ENCODE results near the gene KCNT1.

The KCNT1 gene

DNA sequence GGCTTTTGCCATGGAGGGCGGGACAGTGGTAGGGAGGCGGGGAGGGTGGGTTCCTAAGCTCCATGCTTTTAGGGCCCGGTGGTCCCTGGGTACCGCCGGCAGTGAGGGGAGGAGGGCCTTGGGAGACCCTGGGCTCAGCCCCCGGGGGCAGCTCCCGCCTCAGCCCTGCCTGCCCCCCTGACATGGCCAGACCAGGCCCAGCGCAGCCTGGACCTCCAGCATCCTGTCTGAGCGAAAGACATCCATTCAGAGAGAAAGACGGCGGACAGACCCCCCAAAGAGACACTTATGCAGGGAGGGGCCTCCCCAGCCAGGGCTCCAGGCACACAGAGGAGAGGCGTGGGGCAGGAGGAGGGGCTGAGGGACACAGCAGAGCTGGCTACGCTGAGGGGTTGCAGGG, 45.3 kb downstream of the KCNT1 start:
- no peak for DNase-seq (ENCODE audit: low read depth)

DNA sequence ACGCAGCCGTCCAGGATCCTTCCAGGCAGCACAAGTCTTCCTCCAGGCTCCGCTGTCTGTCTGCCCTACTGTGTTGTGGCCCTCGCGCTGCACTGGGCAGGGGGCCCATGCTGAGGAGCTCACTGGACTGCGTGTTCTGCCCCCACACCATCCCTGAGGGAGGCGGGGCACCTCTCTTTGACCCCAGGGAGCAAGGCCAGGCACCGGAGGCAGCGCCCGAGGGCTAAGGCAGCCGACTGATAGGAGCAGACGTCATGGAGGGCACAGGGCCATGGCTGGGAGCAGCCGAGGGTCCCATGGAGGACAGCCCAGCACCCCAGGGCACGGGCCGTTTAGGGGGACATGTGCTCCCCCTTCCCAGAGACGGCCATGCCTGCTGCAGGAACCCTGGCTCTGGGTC, 46.7 kb downstream of the KCNT1 start:
- DNase-seq (ENCODE audit: low read depth): no peak

DNA sequence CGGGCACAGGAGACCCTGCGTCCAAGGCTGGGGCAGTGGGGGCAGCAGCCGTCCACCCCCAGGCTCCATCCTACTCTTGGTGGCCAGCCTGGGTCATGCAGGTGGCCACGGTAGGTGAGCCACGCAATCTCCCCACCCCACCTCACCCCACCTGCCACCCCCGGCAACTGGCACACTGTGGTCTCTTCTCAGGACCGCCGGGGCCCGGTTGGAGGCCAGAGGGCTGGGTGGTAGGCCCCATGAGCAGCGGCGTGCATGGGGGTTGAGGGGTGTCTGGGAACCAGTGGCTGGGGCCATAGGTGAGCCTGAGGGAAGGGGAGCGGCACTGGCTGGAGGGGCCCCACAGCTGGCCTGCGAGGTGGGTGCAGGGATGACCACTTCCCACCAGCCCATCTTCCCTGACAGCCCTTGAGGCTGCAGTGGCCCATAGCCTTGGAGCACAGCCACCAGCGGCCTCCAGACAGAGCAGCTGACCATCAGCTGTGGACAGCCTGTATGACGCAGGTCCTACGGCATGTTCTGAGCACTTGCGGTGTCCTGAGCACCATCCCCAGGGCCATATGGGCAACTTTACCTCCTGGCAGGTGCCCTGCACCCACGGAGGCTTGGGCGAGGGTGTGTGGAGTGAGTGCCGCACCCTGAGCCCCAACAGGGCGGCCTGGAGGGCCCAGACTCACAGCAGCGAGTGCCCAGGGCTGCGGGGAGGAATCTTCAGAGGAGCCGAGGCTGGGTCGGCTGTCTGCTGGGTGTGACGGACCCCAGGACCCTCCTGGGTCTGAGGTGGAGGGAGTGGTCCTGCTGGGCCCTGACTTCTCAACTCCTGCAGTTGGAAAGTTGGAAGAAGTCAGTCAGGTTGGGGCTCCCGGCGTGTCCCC, 47.4 kb downstream of the KCNT1 start:
- DNase-seq (ENCODE audit: low read depth): no peak

DNA sequence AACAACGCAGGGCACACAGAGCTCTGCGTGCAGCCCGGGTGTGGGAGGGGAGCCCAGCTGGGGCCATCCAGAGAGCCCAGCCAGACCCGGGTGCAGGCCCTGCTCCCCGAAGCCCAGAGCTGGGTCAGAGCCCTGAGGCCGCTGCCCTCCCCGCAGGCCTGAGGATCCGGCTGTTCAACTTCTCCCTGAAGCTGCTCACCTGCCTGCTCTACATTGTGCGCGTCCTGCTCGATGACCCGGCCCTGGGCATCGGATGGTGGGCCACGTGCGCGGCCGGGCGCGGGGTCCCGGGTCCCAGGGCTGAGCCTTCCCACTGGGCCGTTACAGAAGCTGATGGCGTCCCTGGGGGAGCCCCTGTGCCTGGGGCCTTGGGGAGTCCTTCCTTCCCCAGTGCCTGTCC, 48.8 kb downstream of the KCNT1 start:
- no peak for DNase-seq (ENCODE audit: low read depth)

DNA sequence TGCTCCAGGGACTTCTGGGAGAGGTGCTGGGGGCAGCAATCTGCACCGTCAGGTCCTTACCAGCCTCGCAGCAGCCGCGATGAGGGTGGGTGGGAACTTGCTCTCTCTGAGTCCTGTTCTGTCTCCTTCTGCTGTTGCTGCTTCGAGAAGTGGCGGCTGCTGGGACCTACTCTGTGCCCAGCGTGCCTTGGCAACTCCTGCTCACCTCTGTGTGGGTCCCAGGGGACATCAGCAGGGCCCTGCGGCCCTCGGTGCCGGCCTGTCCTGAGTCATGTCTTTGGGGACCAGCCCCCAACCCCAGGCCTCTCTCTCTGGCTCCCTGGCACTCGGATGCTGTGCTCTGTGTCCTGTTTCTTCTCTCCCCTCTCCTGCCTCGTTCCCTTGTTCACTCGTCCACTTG, 49.5 kb downstream of the KCNT1 start:
- no peak for DNase-seq (ENCODE audit: low read depth)

DNA sequence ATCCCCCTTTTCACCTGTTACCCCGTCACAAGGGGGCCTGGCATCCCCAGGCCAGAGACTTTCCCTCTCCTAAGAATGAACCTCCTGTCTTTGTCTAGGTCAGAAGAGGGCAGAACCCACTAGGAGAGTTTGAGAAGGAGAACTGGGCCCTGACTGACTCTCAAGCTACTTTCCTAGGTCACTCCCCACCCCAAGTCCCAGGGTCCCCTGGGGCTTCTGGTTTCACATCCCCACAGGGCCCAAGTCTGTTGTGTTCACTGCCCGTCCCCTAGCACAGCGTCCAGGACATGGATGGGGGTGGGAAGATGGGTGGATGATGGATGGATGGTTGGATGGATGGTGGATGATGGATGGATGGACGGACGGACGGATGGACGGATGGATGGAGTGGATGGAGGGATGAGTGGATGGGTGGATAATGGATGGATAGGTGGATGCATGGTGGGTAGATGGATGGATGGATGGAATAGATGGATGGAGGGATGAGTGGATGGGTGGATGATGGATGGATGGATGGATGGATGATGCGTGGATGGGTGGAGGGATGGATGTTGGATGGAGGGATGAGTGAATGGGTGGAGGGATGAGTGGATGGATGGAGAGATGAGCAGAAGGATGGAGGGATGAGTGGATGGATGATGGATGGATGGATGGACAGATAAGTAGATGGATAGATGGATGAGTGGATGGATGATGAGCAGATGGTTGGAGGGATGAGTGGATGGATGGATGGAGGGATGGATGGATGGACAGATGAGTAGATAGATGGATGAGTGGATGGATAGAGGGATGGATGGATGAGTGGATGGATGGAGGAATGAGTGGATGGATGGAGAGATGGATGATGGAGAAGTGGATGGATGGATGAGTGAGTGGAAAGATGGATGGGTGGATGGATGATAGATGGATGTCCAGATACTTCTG, 50.6 kb downstream of the KCNT1 start:
- no peak for DNase-seq (ENCODE audit: low read depth)

DNA sequence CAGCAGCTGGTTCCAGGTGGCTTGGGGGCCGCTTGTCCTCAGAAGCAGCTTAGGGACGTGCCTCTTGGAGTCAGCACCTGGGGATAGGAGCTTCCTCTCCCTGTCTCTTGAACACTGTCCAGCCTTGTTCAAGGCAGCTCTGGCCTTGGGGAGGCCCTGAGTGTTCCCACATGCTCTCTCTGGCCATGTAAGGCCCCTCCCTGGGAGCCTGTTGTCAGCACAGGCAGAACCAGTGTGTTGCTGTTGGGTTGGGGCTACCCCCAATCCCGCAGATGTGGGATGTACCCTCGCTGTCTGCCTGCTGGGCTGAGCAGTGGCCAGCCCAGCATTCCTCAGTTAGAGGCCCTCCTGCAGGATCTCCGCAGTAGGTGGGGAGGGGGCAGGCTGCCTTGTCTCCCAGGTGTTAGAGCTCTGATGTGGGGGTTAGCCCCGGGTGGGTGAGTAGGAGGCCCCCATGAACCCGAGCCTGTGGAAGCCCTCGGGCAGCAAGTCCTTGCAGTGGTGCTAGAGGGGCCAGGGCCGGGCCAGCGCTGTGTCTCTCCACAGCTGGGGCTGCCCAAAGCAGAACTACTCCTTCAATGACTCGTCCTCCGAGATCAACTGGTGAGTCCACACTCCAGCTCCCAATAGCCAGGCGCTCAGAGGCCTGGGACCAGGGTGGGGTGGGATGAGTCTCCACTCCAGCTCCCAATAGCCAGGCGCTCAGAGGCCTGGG, 51.6 kb downstream of the KCNT1 start:
- DNase-seq (ENCODE audit: low read depth): no peak

DNA sequence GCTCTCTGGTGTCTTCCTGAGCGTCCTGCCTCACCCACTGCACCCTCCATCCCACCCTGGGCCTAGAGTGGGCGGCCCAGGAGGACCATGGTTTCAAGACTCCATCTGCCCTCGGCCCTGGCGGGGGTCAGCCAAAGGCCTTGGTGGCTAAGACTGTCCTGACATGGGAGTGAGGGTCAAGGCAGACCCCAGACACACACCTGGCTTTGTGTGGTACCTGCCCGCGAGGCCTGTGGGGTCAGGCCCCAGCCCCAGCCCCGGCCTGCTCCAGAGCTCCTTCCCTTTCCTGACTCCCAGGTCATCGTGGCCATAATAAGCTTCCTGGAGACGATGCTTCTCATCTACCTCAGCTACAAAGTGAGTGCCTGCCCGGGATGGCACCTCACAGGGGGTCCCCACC, 54.6 kb downstream of the KCNT1 start:
- no peak for DNase-seq (ENCODE audit: low read depth)

DNA sequence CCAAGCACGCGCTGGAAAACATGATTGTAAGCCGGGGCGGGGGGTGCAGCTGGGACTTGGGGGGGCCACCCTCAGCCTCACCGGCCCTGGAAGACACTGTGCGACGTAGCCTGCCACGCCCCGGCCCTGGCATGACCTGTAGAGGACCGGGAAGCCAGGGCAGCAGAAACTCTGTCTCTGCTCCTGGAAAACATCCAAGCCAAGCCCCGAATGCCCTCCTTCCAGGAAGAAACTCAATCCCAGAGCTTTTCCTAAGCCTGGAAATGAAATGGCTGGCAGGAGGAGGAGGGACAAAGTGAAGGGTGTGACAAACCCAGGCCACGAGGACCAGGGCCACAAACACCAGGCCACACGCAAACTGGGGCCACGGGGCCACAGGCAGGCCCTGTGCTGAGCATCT, 55.4 kb downstream of the KCNT1 start:
- DNase-seq (ENCODE audit: low read depth): no peak

DNA sequence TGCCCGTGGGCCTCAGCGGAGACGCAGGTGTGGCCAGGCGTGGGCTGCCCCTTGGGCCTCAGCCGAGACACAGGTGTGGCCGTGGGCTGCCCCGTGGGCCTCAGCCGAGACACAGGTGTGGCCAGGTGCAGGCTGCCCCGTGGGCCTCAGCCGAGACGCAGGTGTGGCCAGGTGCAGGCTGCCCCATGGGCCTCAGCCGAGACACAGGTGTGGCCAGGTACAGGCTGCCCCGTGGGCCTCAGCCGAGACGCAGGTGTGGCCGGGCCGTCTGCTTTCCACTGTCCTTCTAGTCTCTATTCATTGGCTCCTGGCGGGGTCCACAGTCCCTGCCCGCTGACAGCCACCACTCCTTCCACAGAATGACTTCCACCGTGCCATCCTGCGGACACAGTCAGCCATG, 56.1 kb downstream of the KCNT1 start:
- DNase-seq (ENCODE audit: low read depth): no peak

DNA sequence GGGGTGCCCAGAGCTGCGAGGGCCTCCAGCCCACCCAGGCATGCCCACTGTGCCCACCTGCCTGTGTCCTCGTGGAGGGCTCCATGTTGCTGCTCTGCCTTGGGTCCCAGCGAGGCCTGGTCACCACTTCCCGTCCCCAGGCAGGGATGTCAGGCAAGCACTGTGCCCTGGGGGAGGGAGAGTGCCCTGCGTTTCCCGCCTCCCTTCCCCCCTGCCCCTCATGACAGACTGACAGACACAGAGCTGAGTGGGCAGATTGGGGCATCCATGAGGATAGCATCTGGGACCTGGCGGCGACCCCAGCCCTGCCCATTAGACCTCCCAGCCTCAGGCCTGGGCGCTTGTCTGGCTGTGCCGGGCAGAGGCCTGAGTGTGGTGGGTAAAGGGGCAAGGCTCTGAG, 56.9 kb downstream of the KCNT1 start:
- no peak for DNase-seq (ENCODE audit: low read depth)

DNA sequence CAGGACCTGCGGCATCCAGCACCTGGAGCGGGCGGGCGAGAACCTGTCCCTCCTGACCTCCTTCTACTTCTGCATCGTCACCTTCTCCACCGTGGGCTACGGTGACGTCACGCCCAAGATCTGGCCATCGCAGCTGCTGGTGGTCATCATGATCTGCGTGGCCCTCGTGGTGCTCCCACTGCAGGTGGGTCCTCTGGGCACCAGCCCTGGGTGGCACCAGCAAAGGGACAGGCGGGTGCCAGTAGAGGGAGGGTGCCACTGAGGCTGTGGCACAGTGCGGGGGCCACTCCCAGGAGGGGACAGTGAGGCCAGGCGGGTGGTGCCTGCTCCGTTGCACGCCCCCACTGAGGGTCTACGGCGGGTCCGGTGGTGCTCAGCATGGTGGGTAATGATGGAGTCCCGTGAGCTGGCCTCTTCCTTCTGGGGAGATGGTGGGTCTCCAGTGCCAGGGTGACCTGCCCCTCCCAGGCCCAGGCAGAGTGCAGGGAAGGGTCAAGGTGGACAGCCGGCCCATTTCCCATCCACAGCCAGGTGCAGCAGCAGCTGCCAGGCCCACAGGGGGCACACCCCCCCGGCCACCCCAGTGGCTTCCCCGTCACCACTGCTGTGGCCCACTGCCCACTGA, 57.8 kb downstream of the KCNT1 start:
- DNase-seq (ENCODE audit: low read depth): no peak

DNA sequence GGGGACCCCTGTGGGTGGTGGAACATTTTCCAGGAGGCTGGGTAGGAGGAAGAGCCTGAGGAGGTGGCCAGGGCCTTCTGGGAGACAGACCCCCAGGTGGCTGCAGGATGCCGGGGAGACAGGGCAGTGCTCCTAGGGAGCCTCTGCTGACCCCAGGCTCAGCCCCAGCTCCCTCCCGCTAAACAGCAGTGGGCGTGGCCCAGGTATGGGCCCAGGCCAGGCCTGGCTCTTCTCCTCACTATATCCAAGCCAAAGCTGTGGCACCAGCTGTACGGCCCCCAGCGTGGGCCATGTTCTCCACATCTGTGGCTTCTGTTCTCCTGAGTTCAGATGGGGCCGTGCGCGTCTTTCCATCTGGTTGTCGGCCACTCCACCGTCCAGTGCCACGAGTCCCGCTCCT, 58.5 kb downstream of the KCNT1 start:
- no peak for DNase-seq (ENCODE audit: low read depth)

DNA sequence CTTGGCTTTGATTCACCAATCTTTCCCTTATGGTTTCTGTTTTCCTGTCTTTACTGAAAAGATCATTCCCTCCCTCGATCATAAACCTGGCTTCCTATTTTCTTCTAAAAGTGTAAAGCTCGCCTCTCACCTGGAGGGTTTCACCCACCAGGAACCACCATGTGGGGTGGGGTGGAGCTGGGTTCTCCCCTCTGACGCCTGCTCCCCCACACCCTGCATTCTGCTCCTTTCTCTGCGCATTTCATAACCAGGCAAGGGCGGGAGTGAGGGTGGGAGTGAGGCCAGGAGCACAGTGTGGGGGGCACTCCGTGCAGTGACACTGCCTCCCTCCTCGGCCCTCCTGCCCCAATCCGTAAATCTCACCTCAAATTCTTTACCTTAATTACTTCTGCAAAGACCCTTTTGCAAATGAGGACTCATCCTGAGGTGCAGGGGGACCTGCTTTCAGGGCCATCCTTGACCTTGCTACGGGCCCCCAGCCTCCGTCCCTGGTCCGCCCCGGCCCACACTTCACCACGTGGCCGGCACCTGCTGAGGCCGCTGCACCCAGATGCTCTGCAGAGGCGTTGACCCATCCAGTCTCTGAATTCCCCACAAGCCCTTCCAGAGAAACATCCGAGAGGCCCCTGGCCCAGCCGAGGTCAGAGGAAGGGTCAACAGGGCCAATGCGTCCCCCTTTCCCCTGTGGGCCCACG, 59.3 kb downstream of the KCNT1 start:
- DNase-seq (ENCODE audit: low read depth): no peak

DNA sequence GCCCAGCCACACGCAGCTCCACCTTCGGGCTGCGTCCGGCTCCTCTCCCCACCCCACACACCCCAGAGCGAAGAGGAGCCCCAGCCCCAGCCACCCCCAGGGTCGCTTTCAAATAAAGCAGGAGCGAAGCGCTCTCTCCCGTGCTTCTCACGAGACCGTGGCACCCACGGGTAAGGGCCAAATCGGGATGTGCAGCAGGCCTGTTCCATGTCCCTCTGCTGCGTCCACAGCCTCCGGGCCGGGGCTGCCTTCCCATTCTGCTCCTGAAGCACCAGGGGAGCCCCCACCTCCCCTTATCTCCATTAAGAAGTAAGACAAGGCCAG, 59.8 kb downstream of the KCNT1 start:
- DNase-seq (ENCODE audit: low read depth): no peak

DNA sequence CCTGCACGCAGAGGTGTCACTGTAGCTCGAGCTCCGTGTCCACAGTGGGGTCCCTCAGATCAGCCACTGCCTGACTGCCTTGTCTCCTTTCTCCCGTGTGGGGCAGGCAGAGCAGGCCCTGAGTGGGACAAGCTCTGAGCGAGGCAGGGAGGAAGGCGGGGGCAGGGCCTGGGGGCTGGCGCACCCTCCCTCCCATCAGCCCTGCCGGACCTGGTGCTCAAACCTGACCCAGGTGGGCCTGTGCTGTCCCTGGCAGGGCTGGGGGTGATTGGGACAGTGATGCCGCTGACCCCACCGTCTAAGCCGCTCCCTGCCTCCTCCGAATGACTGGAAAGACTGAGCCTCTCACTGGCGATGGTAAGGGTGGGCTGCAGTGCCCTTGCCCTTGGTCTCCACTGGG, 60.9 kb downstream of the KCNT1 start:
- DNase-seq (ENCODE audit: low read depth): no peak

DNA sequence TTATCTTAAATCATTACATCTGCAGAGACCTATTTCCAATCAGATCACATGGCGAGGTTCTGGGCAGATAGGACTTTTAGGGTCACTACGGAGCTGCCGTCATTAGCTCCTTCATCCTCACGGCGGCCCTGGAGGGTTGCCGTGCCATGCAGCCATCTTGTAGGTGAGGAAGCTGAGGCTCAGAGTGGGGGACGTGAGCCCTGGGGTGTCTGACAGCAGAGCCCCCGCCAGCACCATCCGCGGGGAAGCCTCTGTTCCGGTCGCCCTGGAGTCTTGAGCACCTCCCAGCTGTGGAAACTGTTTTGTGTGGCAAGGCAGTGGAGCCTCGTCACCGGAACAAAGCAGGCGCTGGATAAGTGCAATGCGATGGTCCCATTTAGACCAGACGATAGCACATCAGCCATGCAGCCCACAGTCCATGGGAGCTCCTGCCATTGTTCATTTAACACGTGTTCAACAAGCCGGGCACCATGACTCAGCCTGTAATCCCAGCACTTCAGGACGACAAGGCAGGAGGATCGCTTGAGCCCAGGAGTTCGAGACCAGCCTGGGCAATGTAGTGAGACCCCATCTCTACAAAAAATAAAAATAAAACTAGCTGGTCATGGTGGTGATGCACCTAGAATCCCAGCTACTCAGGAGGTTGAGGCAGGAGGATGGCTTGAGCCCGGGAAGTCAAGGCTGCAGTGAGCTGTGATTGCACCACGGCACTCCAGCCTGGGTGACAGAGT, 61.9 kb downstream of the KCNT1 start:
- DNase-seq (ENCODE audit: low read depth): no peak

DNA sequence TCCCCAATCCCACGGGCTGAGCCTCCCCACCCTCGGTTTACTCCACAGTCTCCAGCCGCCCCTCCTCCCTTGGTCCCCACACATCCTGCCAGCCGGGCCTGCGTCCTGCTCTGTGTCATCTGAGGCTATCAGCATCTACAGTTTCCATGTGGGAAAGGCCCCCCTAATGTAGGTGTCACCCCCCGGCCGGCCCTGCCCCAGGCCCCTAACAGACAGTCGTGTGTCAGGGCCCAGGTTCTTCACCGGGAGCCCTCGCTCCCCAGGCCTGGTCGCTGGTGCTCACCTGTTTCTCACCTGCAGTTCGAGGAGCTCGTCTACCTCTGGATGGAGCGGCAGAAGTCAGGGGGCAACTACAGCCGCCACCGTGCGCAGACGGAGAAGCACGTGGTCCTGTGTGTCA, 62.7 kb downstream of the KCNT1 start:
- DNase-seq (ENCODE audit: low read depth): no peak

DNA sequence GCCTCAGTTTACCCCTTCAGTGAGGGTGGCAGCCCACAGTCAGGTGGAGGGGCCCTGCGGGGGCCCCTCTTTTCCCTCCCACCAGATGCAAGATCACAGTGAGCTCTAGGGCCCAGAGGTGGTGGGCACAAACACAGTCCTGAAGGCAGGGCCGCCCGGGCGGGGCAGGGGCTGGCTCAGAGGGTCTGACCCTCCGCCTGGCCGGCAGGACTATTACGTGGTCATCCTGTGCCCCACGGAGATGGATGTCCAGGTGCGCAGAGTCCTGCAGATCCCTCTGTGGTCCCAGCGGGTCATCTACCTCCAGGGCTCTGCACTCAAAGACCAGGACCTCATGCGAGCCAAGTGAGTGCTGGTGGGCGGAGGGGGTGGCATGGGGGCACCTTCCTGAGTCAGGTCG, 63.4 kb downstream of the KCNT1 start:
- no peak for DNase-seq (ENCODE audit: low read depth)

DNA sequence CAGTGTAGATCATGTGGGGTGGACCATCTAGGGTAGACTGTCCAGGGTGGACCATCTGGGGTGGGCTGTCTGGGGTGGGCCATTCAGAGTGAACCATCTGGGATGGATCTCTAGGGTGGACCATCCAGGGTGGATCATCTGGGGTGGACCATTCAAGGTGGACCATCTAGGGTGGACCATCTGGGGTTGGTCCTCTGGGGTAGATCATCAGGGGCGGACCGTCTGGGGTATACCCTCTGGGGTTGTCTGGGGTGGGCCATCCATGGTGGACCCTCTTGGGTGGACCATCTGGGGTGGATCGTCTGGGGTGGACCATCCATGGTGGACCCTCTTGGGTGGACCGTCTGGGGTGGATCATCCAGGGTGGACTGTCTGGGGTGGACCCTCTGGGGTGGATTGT, 64.3 kb downstream of the KCNT1 start:
- no peak for DNase-seq (ENCODE audit: low read depth)

DNA sequence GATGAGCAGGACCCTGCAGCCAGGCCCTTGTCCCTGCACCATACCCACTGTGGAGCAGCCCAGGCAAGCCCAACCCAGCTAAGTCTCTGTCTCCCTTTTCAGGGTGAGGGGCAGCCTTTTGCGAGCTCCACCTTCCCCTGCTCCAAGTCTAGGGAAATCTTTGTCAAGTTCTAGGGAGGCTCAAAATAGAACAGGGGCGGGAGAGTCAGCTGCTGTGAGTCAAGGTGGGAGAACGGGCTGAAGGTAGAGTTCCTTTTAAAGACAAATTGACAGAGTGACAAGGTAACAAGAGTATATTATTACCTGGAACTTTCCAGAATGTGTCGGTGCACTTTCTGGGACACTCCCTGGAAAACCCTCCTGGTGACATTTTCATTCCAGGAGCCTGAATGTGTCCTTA, 64.7 kb downstream of the KCNT1 start:
- no peak for DNase-seq (ENCODE audit: low read depth)

All from stimulated activated CD8-positive, alpha-beta memory T cell treated with anti-CD3 and anti-CD28 coated beads, Interleukin-12 subunit alpha, Interleukin-12 subunit beta, amount 100 ng/mL, for 4 hours (primary cell).